ENCODE measurements around the gene USP1. TPM values are rescaled to one million over a fixed set of nuclear protein-coding genes. Genes with fewer than 3 reads are reported as not detected.
A peak's percentile ranks its signal among the peaks of the same experiment; 100 is the strongest.

Gene USP1
- total RNA-seq, 1 experiment from 2014 or later, result 49.8 TPM

GRCh38 chr1:62444701-62445100 lies 7.9 kb downstream of the USP1 start:
- no peak overlapping the region for H3K4me3 Mint-ChIP-seq (ENCODE audit: low read depth, unreplicated experiment)
- peaks cover 50% of the 10 kb centered on the region for H3K36me3 Mint-ChIP-seq (ENCODE audit: insufficient read depth, unreplicated experiment)
- CTCF ChIA-PET, result no interaction called here
- intact Hi-C loops (cut with micrococcal nuclease; ENCODE audit: unreplicated experiment), result loop anchor here (1.0 kb wide), 1 partner anchor 9 kb away; no protein-coding TSS in a partner anchor
- no peaks in the 10 kb centered on the region for H3K9me3 Mint-ChIP-seq (ENCODE audit: low read depth, unreplicated experiment)
- DNase-seq, result no peak
- TF ChIP-seq CTCF (IDR thresholded peaks at IDR 0.05; ENCODE audit: unreplicated experiment), result no peak
- peak overlapping the region; percentile 7 for H3K27ac Mint-ChIP-seq (ENCODE audit: unreplicated experiment)
- no peaks in the 10 kb centered on the region for H3K27me3 Mint-ChIP-seq (ENCODE audit: unreplicated experiment)
- peaks cover 22% of the 10 kb centered on the region for H3K4me1 Mint-ChIP-seq (ENCODE audit: low read depth, unreplicated experiment)
- no TSS peak for BruUV-seq (replicated peaks)

- Mint-ChIP-seq H3K36me3 (ENCODE audit: insufficient read depth, unreplicated experiment) (peaks cover 48% of the 10 kb centered on the region), H3K4me3 (ENCODE audit: low read depth, unreplicated experiment) (no peak overlapping the region), H3K27ac (ENCODE audit: unreplicated experiment) (no peak overlapping the region), H3K9me3 (ENCODE audit: low read depth, unreplicated experiment) (no peaks in the 10 kb centered on the region), H3K4me1 (ENCODE audit: low read depth, unreplicated experiment) (no peaks in the 10 kb centered on the region), H3K27me3 (ENCODE audit: unreplicated experiment) (no peaks in the 10 kb centered on the region)
- CTCF ChIA-PET, result no interaction called here
- no peak for TF ChIP-seq CTCF (IDR thresholded peaks at IDR 0.05; ENCODE audit: unreplicated experiment)
- no peak for DNase-seq
- intact Hi-C loops (cut with micrococcal nuclease; ENCODE audit: unreplicated experiment), result no loop called here
- BruUV-seq (replicated peaks), result no TSS peak
Measured at GRCh38 chr1:62448221-62448933, 11.5 kb downstream of the USP1 start.

- DNase-seq, result no peak
- intact Hi-C loops (cut with micrococcal nuclease; ENCODE audit: unreplicated experiment), result no loop called here
- no peak overlapping the region for H3K27ac Mint-ChIP-seq (ENCODE audit: unreplicated experiment)
- H3K36me3 Mint-ChIP-seq (ENCODE audit: insufficient read depth, unreplicated experiment), result peaks cover 42% of the 10 kb centered on the region
- H3K4me1 Mint-ChIP-seq (ENCODE audit: low read depth, unreplicated experiment), result no peaks in the 10 kb centered on the region
- TF ChIP-seq CTCF (IDR thresholded peaks at IDR 0.05; ENCODE audit: unreplicated experiment), result no peak
- H3K27me3 Mint-ChIP-seq (ENCODE audit: unreplicated experiment), result no peaks in the 10 kb centered on the region
- no TSS peak for BruUV-seq (replicated peaks)
- CTCF ChIA-PET, result no interaction called here
- no peak overlapping the region for H3K4me3 Mint-ChIP-seq (ENCODE audit: low read depth, unreplicated experiment)
- no peaks in the 10 kb centered on the region for H3K9me3 Mint-ChIP-seq (ENCODE audit: low read depth, unreplicated experiment)
Measured at GRCh38 chr1:62450301-62450700, 13.5 kb downstream of the USP1 start.

GRCh38 chr1:62452951-62453350 lies 16.1 kb downstream of the USP1 start:
- CTCF ChIA-PET, result no interaction called here
- H3K27me3 Mint-ChIP-seq (ENCODE audit: unreplicated experiment), result no peaks in the 10 kb centered on the region
- no peak overlapping the region for H3K27ac Mint-ChIP-seq (ENCODE audit: unreplicated experiment)

More at GRCh38 chr1:62452951-62453350, 16.1 kb downstream of the USP1 start:
- DNase-seq, result no peak
- Mint-ChIP-seq H3K4me3 (ENCODE audit: low read depth, unreplicated experiment) (no peak overlapping the region), H3K4me1 (ENCODE audit: low read depth, unreplicated experiment) (no peaks in the 10 kb centered on the region), H3K36me3 (ENCODE audit: insufficient read depth, unreplicated experiment) (peaks cover 38% of the 10 kb centered on the region), H3K9me3 (ENCODE audit: low read depth, unreplicated experiment) (no peaks in the 10 kb centered on the region)
- intact Hi-C loops (cut with micrococcal nuclease; ENCODE audit: unreplicated experiment), result loop anchor here (1.0 kb wide), 1 partner anchor 9 kb away; no protein-coding TSS in a partner anchor
- BruUV-seq (replicated peaks), result no TSS peak
- no peak for TF ChIP-seq CTCF (IDR thresholded peaks at IDR 0.05; ENCODE audit: unreplicated experiment)
